Astrocyte of the spinal cord (primary cell): ENCODE results near the gene MYBPC1.
"Not testable (repeated sequence)": the region's sequence is repeated elsewhere in the genome, so short reads cannot be mapped to it uniquely, and the experiment has no call there.

Experiments
- DNase-seq: peaks from one replicate; pipeline ENCODE4 v3.0.0; 2011; ENCODE audit warnings: low read depth, low spot score
- H3K4me3 ChIP-seq: 2 replicates; pipeline ENCODE4 v1.5.1; 2011; ENCODE audit warnings: low read depth, mild to moderate bottlenecking, low read length, moderate library complexity
- in situ Hi-C: cut with HindIII; loops from 2 replicates; pipeline ENCODE4 v1.10.0; 2017; ENCODE audit warnings: low sequenced_read_pairs
- TF ChIP-seq, protein P1 (sequence below): IDR thresholded peaks from 2 replicates; pipeline ENCODE4 v1.5.1; 2012; ENCODE audit warnings: low read depth, mild to moderate bottlenecking, low read length, inconsistent platforms

Gene MYBPC1

DNA sequence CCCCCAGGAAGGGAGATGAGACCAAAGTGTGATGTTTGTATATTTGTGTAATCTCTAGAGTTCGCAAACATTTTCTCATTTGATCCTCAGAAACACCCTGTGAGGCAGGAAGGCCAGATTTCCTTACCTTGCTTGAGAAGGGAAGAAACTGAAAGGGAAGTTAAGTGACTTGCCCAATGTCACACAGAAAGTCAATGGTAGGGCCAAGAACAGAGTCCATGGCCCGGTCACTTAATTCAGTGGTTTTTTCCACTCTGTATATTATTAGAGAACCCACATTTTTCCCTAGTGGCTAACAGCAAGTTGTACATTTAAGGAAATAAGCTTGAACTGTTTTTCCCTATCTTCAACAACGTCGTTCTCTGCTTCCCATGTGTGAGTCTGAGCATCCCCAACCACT, 77.1 kb downstream of the MYBPC1 start:
- H3K4me3 ChIP-seq: no peak overlapping the region
- in situ Hi-C loops: no loop called here
- TF ChIP-seq, protein P1, sequence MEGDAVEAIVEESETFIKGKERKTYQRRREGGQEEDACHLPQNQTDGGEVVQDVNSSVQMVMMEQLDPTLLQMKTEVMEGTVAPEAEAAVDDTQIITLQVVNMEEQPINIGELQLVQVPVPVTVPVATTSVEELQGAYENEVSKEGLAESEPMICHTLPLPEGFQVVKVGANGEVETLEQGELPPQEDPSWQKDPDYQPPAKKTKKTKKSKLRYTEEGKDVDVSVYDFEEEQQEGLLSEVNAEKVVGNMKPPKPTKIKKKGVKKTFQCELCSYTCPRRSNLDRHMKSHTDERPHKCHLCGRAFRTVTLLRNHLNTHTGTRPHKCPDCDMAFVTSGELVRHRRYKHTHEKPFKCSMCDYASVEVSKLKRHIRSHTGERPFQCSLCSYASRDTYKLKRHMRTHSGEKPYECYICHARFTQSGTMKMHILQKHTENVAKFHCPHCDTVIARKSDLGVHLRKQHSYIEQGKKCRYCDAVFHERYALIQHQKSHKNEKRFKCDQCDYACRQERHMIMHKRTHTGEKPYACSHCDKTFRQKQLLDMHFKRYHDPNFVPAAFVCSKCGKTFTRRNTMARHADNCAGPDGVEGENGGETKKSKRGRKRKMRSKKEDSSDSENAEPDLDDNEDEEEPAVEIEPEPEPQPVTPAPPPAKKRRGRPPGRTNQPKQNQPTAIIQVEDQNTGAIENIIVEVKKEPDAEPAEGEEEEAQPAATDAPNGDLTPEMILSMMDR: no peak
- DNase-seq: no peak

DNA sequence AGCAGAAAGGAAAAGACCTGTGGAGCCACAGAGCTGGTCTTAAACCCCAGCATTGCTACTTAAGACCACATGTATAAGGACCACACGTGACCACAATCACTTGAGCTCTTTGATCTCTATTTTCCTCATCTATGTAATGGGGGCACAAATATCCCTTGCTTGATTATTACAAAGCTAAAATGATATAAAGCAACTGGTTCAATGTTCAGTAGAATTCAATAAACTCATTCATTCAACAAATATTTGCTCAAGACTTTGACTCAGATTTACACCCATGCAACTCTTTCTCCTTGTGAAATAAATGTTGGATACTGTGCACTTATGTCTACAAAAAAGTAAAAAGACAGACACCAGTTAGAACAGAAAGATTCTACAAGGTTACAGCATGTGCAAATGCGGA, 80.8 kb downstream of the MYBPC1 start:
- TF ChIP-seq, protein P1: no peak
- H3K4me3 ChIP-seq: no peak overlapping the region
- in situ Hi-C loops: no loop called here
- no peak for DNase-seq

DNA sequence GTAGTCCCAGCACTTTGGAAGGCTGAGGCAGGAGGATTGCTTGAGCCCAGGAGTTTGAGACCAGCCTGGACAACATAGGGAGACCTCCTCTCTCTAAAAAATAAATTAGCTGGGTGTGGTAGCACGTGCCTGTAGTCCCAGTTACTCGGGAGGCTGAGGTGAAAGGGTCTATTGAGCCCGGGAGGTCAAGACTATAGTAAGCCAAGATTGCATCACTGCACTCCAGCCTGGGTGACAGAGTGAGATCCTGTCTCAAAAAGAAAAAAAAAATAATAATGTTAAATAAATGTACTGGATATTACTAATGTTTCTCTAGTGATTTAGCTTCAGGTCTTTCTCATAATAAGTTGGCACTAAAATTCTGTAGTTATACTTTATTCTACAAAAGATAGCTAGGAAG, 81.7 kb downstream of the MYBPC1 start:
- DNase-seq, in situ Hi-C loops, H3K4me3 ChIP-seq: not testable (repeated sequence)

DNA sequence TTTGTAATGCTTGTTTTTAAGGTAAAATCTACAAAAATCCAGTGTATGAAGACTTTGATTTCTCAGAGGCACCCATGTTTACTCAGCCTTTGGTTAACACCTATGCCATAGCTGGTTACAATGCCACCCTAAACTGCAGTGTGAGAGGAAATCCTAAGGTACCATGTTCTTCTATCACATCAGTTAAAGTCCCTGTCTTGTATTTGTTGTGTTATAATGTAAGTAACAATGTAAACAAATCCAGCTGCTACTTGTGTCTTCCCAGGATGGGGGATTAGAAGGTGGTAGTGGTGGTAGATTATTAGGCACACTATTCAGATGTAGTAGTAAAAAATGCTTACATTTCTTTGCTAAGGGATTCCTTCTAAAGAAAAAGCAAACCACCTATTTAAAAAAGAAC, 83.3 kb downstream of the MYBPC1 start:
- DNase-seq: no peak
- TF ChIP-seq, protein P1: no peak
- no peak overlapping the region for H3K4me3 ChIP-seq
- in situ Hi-C loops: no loop called here

DNA sequence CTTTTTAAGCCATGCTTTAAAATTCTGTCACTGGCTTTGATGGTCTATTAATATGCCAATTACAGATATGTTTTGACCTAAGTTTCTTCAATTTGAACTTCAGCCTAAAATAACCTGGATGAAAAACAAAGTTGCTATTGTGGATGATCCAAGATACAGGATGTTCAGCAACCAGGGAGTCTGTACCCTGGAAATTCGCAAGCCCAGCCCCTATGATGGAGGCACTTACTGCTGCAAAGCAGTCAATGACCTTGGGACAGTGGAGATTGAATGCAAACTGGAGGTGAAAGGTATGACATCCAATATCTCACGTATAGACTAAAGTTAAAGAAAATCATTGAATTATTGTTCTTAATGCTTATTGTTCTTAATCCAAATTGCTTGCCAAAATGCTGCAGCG, 85.5 kb downstream of the MYBPC1 start:
- no peak for DNase-seq
- in situ Hi-C loops: no loop called here
- TF ChIP-seq, protein P1: no peak
- H3K4me3 ChIP-seq: no peak overlapping the region

DNA sequence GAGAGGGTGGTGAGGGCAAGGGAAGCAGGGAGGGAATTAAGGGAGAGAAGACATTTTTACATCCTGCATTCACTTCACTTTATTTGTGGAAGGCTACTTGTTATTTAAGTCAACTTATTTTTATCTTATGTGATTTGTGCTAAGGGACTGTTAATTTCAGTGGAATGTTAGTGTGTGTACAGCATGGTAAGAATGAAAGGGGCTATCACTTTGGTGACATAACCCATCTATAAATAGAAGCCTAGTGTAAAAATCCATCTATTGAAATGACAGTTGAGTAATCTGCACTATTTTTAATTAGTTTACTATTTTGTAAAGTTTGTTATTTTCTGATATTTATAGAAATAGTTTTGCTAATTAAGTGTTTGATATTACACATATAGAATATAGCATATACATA, 85.9 kb downstream of the MYBPC1 start:
- no peak overlapping the region for H3K4me3 ChIP-seq
- TF ChIP-seq, protein P1: no peak
- in situ Hi-C loops: no loop called here
- no peak for DNase-seq

DNA sequence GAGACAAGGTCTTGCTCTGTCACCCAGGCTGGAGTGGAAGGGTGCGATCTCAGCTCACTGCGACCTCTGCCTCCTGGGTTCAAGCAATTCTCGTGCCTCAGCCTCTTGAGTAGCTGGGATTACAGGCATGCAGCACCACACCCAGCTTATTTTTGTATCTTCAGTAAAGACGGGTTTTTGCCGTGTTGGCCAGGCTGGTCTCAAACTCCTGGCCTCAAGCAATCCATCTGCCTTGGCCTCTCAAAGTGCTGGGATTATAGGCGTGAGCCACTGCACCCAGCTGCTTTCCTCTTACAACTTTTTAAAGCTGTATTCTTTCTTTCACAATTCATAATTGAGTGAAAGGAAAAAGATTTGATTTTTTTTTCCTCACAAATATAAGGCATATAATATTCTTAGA, 86.9 kb downstream of the MYBPC1 start:
- DNase-seq, in situ Hi-C loops, H3K4me3 ChIP-seq: not testable (repeated sequence)

DNA sequence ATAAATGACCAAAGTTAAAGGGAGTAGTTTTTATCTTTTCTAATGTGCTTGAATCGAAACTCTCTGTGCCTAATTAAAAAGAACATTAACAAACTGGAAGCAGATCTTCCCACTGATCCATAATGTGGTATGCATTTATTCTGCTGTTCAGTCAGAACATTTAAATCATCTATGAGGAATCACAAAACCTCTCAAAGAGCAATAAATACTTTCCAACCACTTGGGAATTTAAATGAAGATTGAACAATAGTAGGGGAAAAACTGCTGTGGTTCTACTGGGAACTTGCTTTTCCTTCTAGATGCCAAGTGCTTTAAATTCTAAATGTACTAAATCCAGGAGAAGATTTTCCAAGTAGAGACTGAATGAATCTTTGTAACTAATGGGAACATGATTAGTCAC, 90.3 kb downstream of the MYBPC1 start:
- peak; percentile 32 for DNase-seq
- TF ChIP-seq, protein P1: no peak
- in situ Hi-C loops: no loop called here
- H3K4me3 ChIP-seq: no peak overlapping the region
